Measurements from ENCODE around the gene PRAMEF18.
"Not testable (repeated sequence)": the region's sequence is repeated elsewhere in the genome, so short reads cannot be mapped to it uniquely, and the experiment has no call there.

PRAMEF18 gene

GRCh38 chr1:13225675-13226204, at the start of gene PRAMEF18:
Gene PRAMEF18, minus strand, starts transcription at chr1:13226154. Its CDS starts 48 bp downstream, at chr1:13226106.
- DNase-seq = not testable (repeated sequence)

- DNase-seq = not testable (repeated sequence)
Measured at GRCh38 chr1:13265124-13265523, 39.2 kb upstream of the PRAMEF18 start.

GRCh38 chr1:13253898-13254297, 27.9 kb upstream of the PRAMEF18 start, which contains the start of gene PRAMEF5:
Gene PRAMEF5, plus strand, starts transcription at chr1:13254198. Its CDS starts 5,071 bp downstream, at chr1:13259269.
- not testable (repeated sequence) for DNase-seq

GRCh38 chr1:13247122-13247521, 21.2 kb upstream of the PRAMEF18 start:
- not testable (repeated sequence) for DNase-seq

- not testable (repeated sequence) for DNase-seq
Measured at GRCh38 chr1:13246554-13246871, 20.6 kb upstream of the PRAMEF18 start.

GRCh38 chr1:13245841-13246553, 20.0 kb upstream of the PRAMEF18 start:
- not testable (repeated sequence) for DNase-seq

- not testable (repeated sequence) for DNase-seq
Measured at GRCh38 chr1:13243536-13244263, 17.7 kb upstream of the PRAMEF18 start.

GRCh38 chr1:13239633-13240032, 13.7 kb upstream of the PRAMEF18 start:
- DNase-seq = not testable (repeated sequence)

- not testable (repeated sequence) for DNase-seq
Measured at GRCh38 chr1:13237572-13237971, 11.6 kb upstream of the PRAMEF18 start.

GRCh38 chr1:13234057-13234456, 8.1 kb upstream of the PRAMEF18 start:
- DNase-seq = not testable (repeated sequence)

GRCh38 chr1:13232056-13232455, 6.1 kb upstream of the PRAMEF18 start:
- not testable (repeated sequence) for DNase-seq

- DNase-seq = not testable (repeated sequence)
Measured at GRCh38 chr1:13231061-13231750, 5.3 kb upstream of the PRAMEF18 start.

GRCh38 chr1:13230601-13231000, 4.6 kb upstream of the PRAMEF18 start:
- not testable (repeated sequence) for DNase-seq

- not testable (repeated sequence) for DNase-seq
Measured at GRCh38 chr1:13230096-13230495, 4.1 kb upstream of the PRAMEF18 start.

- DNase-seq = no peak
Measured at GRCh38 chr1:13228343-13228781, 2.4 kb upstream of the PRAMEF18 start.

- not testable (repeated sequence) for DNase-seq
Measured at GRCh38 chr1:13227271-13228055, 1.5 kb upstream of the PRAMEF18 start.

- DNase-seq = no peak
Measured at GRCh38 chr1:13224480-13225060, 1.4 kb downstream of the PRAMEF18 start.

GRCh38 chr1:13222788-13223187, 3.2 kb downstream of the PRAMEF18 start:
- not testable (repeated sequence) for DNase-seq

- DNase-seq = not testable (repeated sequence)
Measured at GRCh38 chr1:13219203-13219602, 6.8 kb downstream of the PRAMEF18 start.

GRCh38 chr1:13216619-13217018, 9.3 kb downstream of the PRAMEF18 start:
- not testable (repeated sequence) for DNase-seq

- DNase-seq = not testable (repeated sequence)
Measured at GRCh38 chr1:13208712-13209111, 17.2 kb downstream of the PRAMEF18 start.

- not testable (repeated sequence) for DNase-seq
Measured at GRCh38 chr1:13201309-13201708, 24.6 kb downstream of the PRAMEF18 start, which contains the start of gene PRAMEF13. Gene PRAMEF13, minus strand, starts transcription at chr1:13201409. Its CDS starts 1,820 bp downstream, at chr1:13199589.
